A204.1 (cell line): Measurements from ENCODE around the gene CDC5L.

Source experiments
- FAIRE-seq: peaks from 2 replicates; lab custom pipeline; 2012; peaks lifted over from hg19 to GRCh38; lab: Jason Lieb, UNC

The CDC5L gene

DNA sequence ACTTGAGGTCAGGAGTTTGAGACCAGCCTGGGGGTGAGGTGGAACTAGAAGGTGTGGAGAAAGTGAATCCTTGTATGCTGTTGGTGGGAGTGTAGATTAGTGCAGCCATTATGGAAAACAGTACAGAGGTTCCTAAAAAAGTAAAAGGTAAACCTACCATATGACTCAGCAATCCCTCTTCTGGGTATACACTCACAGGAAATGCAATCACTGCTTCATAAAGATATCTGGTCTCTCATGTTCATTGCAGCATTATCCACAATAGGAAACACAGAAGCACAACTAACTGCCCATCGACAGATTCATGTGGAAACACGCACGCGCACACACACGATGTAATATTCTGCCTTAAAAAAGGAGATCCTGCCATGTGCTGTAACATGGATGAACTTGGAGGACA is 66.7 kb downstream of the CDC5L start:
- no peak for FAIRE-seq

DNA sequence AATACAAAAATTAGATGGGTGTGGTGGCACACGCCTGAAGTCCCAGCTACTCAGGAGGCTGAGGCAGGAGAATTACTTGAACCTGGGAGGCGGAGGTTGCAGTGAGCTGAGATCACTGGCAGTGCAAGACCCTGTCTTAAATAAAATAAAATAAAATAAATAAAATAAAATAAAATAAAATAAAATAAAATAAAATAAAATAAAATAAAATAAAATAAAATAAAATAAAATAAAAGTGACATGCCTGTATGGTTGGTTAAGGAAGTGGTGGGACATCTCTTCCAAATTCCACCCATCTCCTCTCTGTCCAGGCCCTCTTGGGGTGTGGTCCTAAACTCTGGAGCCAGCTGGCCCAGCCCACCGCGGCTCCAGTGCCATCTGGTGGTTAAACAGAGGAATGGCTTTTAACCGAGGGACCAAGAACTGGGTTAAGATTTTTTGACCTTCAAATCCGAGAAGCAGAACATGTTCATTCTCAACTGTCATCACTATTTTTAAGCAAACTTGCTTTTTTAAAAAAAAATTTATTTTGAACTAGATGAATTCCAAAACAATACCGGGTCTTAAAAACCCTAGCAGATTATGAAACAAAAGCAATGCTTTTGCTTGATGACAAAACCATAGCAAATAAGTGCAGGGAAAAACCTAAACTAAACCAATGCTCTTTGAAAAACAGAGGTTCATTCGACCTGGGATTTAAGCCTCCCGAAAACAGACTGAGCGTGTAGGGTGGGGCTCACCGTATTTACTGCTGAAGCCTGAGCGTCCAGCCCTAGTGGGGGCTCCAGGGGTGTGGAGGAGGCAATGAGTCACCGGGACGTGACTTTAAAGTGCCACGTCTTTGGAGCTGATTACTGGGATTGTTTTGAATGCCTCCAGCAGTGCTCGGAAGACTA is 68.8 kb downstream of the CDC5L start:
- no peak for FAIRE-seq

DNA sequence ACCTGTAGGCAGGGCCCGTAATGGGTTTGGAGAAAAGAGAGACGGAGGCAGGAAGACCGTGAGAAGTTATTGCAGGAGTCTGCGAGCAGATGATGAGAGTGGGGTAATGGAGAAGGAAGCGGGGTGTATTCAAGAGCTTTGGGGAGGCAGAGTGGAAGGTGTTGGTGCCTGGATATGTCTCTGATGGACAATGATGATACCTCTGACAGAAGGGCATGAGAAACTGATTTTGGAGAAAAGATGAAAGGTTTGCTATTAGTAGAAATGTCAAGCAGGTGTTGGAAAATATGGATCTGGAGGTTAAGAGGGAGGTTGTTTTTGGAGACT is 69.4 kb downstream of the CDC5L start:
- FAIRE-seq = no peak

DNA sequence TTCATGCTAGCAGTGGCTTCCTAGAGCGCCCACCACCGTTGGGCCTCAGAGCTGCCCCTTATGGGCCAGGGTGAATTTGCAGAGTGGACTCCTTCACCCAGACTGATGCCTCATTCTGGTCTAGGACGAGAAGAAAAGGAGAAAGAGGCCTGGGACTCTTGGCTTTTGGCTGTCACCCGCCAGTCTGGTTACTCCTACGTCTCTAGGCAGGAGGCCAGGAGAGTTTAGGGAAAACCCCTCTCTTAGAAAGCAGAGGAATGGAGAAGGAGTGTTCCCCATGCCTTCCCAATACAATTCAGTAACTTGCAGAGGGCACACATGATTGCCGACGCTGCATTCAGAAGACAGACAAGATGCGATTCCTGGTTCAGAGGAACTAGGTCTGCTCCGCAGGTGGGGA is 70.1 kb downstream of the CDC5L start:
- FAIRE-seq = no peak

DNA sequence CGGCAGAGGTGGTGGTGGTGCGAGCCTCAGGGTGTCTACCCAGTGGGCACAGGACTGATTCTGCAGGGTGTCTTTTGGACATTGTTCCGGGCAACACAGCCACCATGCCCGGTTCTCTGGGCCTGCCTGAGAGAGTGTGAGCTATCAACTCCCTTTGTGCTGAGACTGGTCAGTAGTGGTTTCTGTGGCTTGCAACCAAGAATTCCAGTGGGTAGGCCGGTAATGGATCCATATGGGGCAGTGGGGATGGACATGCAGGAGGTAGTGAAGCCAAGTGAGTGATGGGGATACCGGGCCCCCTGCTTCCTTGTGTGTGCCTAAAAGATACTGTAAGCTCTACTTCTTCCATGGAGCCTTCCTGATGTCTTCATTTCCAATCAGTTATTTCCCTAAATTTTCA is 71.0 kb downstream of the CDC5L start:
- no peak for FAIRE-seq

DNA sequence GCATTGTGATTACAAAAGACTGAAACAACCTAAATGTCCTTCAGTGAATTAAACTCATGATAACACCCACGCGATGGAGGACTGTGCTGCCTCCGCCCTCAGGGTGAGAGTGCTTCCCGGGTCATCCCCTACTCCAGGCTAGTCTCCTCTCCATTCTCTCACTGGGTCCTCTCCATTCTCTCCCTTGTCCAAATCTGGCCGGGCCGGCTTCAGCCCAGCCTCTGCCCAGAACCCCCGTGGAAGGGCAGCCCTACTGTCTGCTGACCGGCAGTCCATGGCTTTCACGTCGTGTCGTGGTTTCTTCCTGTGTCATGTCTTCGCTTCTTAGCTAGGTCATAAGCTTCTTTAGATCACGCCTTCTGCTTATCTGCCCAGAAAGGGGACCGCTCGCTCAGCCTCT is 74.8 kb downstream of the CDC5L start:
- FAIRE-seq = no peak

DNA sequence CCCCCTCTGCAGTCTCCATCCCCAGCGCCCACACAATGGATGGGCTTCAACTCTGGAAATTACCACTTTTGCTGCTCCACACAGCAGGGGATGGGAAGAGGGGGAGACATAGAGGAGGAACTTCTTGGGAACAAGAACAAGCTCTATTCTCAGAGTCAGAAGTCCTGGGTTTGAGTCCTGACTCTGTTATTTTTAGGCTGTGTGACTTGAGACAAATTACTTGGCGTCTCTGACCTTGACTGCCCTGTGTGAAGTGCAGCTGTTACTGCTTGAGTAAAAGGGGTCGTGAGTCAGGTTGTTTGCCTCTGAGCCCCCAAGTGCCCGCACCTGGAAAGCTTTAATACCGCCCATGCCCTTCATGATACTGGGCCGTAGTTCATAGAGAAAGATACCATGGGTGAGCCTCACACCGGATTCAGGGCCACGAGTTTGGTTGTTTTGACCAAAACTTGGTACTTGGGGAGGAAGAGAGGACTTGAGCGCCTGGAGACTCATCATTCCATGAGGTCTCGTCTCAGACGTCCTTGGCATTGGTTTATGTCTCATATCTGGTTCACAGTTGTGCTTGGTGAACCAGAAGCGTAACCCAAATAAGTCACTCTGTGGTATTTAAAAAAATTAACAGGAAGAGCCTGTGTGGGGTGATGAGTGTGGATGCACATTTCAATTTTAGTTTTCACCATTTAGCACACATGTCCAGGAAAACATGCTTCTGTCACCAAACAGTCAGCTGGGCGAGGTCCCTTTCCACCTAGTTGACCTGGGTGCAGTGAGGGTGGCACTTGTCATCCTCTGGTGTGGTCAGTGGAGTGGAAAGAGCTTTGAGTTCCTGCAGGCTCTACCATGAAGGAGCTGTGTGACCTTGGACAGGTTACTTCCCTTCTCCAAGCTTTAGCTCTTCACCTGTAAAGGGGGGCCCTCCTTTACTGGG is 75.6 kb downstream of the CDC5L start:
- no peak for FAIRE-seq

DNA sequence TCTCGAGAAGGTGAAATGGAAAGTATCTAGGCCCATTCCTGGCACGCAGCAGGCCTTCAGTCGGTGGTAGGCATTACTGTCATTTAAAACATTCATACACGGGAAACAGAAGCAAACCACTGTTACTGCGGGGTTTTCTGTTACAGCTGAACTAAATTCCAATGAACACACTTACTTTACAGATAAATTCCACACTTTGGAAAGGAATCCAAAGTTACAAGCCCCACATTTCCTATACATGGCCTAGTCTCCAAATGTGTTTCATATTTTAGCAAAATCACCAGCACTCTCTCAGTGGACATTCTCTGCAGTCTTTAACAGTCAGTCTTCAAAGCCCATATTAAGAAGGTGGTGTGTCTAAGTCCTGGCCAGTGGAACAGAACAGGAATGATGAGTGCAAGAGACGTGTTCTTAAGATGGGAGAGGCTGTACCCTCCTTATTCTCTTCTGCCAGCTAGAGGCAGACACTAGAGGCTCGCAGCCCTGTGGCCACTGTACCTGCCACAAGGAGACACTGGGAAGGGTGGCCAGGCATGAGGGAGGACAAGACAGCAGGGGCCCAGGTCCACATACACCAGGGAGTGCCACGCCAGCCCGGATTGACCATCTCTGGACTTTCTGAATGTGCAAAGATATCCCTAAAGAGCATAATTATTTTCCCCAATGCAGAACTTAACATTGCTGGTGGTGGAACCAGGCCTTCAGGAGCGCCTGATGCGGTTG is 76.4 kb downstream of the CDC5L start:
- FAIRE-seq = no peak

DNA sequence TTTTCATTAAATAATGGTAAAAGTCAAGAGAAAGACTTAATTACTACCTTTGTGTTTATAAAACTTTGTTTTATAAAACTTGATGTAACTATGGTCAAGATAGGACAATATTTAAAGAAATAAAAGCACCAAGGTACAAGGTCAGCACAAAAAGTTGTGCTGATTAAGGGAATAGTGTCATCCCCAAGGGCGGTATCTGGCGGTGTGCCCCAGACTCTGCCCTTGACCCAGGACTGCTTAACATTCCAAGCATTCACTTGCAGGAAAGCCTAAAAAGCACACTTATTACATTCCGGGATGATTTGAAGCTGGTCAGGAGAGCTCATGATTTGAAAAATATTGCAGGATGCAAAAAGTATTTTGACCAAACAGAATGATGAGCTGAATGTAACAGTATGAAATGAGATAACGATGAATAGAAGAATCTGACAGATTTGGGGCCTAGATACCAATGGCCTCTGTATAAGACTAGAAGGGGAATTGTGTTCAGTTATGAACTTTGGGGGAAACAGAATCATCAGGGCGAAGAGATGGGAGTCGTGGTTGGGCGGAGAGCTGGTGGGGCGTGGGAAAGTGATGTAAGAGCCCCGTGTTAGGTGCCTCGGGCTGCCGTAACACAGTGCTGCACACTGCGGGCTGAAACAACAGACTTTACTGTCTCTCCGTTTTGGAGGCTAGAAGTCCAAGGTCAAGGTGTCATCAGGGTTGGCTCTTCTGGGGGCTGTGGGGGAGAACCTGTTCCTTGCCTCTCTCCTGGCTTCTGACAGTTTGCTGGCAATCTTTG is 77.2 kb downstream of the CDC5L start:
- no peak for FAIRE-seq

DNA sequence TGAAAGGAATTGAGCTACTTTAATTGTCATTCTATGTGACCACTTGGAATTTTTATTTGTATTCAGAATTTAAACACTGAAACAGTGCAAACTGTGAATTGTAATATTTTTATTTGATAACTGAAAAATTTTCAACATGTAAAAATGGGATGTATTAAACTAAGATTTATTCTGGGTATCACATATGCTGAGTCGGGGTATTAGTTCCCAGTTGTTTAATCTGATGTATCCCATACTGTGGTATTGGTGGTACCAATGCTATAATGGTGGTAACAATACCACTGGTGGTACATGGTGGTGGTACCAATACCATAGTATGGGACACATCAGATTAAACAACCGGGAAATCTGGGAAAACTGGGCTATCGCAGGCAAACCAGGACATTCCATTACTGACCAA is 79.4 kb downstream of the CDC5L start:
- FAIRE-seq = no peak

DNA sequence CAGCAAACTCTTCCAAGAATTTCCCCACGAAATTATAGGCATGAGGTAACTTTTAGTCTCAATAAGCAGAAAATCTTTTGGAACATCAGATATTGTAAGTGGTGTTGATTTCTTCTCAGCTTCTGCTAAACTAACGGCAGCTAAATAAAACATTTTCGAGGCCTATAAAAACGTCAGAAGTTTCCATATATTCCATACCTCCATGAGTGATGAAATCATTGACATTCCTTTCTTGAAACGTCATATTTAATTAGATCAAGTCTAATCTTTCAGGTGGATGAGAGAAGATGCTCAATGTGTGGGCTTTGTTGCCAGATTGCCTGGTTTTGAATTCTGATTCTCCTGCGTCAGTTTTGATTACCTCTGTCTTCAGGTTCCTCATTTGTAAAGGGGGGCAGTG is 81.3 kb downstream of the CDC5L start:
- FAIRE-seq = no peak

DNA sequence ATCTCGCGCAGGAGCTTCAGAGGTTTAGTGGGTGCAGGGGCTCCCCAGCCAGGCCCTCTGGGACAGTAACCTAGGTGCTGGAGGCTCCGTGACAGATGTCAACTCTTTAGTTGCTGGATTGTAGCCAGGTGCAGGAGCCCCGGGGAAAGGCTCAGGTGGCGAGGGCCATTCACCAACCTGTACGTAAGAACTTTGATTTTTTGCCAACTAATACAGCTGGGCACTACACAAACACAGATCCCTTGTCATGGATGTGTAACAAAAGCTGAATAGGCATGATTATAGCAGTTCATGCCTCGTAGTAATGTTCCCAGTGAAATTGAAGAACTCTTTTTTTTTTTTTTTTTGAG is 82.6 kb downstream of the CDC5L start:
- FAIRE-seq = no peak

DNA sequence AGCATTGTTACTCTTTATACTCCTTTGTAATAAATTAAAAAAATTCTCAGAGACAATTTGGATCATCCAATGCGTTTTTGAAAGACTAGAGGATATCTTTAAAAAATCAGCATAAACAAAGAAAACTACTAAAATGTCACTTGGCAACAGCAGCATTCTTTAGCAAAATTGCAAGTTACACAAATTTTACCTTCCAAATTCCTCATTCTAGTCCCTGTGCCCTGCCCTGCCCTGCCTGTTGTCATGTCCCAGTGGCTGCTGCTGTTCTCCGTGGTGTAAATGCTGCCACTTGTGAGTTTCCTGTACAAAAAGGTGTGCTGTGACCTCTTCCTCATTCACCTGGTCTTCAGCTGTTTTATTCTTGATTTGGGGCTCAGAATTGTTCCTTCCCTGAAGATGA is 83.2 kb downstream of the CDC5L start:
- no peak for FAIRE-seq

DNA sequence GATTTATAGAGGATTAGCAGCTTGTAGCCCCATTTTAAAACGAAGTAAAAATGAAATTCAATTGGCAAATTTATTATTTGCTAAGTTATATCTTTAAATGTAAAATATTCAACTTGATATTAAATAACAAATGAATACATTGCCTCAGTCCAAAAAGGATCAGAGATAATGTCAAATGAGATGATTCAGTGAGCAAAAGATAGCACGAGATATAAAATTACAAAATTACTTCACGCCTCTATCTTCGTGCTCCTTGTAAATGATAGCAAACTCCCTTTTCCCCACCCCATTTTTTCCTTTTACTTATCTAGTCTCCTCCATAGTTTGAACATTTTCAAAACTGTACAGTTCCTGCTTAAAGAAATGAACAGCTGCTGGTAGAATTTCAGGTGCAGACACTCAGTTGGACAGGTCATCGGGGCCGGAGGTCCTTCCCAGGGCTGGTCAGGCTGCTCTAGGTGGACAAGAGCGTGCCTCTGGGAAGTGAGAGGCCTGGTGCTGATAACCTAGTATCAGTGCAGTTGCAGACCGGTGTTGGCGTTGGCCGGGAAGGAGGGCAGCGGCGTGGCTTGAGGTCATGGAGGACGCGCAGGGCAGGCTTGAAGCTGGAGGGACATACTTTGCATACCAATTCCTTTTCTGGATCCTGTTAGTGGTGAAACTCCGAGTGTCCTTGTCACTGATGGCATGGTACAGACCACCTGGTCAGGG is 83.9 kb downstream of the CDC5L start:
- FAIRE-seq = no peak

DNA sequence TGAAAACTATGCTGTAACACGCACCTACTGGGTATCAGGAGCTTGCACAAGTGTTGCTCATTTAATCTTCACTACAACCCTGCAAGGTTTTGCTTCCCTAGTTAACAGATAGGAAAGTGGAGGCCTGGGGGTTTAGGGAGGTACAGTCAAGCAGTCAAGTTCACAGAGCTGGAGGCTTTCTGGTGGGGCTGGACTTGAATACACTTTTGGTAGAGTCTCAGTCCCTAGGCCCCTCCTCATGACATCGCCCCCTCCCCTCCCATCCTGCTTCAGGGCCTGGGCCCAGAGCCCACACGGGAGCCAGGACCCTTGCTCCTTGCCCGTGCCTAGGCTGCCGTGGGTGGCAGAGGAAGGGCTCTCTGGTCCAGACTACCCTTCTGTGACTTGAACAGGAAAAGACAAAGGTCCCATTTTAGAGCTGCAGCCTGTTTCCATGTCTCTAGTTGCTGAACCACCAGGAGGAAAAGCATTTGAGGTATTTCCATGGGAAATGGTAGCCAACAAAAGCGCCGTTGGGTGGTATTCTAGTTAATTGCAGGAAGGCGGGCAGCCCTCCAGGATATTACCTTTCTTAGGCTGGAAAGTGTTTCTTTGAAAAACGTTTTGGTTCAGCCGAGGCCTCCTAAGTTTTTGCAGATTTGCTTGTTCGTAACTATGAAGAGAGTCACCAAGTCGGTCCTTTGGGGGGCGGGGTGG is 84.9 kb downstream of the CDC5L start:
- FAIRE-seq = no peak

DNA sequence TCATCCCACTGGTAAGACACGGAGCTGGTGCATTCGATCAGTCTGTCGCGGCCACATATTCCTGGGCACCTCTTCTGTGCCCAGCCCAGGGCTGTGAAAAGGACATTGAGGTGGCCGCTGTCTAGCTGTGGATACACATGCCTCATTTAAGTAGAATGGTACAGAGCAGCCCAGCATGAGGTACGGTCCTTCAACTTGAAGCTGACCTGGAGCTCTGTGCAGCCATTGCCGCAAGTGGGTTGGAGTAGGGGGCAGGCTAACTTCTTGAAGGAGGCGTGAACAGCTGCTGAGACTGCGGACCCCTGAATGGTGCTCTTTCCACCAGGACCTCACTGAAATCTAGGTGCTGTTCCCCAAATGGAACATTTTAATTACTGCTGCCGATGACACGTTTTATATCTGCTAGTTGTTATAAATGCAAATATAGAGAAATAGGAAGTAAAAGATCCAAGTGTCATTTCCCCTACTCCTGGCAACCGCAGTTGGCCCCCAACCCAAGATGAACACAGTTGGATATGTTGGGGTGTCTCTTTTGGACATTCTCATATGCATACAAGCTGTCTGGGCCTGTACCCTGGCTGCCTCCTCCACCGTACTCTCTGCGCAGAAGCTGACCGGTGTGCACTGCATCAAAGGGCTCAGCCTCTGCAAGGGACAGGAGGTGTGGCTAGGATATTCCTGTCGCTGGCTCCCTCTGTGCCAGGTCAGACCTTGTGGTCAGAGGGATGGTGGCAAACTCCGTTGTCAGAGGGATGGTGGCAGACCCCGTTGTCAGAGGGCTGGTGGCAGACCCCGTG is 86.1 kb downstream of the CDC5L start:
- no peak for FAIRE-seq

DNA sequence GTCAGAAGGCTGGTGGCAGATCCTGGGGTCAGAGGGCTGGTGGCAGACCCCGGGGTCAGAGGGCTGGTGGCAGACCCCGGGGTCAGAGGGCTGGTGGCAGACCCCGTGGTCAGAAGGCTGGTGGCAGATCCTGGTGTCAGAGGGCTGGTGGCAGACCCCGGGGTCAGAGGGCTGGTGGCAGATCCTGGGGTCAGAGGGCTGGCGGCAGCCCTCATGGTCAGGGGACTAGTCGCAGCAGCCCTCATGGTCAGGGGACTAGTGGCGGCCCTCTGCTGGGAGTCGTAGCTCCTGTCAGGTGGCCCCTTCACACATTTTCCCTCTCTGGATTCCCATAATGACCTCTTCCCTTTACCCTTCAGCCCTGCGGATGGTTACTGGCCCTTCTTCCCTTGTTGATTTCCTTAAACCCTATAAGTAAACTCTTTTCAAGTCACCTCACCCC is 86.7 kb downstream of the CDC5L start:
- FAIRE-seq = no peak

DNA sequence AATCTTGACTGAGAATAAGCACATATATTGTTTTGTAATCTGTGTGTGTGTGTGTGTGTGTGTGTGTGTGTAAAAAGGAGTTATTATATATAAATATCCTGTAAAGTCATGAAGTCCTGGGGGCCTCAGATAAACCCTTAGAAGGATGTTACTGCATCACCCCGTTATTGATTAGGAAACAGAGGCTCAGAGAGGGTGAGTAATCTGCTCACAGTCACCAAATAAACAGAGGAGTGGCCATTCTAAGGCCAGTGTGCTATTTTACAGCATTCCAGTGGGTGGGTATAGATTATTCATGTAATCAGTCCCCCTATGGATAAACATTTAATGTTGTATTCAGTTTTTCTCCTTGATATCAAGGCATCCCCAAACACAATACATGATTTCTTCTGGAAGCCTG is 87.1 kb downstream of the CDC5L start:
- no peak for FAIRE-seq

DNA sequence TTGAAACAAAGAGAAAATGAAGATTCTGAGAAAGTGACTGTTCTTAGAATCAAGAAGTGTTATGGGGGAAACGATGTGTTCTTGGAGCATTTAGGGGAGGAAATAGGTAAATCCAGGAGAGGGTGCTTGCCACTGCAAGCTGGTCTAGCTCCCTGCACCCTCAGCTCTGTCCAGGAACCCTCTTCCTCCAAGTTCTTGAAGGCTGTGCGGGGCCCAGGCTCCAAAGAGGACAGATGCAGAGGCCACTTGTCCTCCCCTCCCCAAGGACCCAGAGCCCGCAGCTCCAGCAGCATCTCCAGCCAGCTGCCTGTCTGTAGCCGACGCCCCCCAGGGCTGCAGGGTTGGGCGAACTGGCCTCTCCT is 87.9 kb downstream of the CDC5L start:
- FAIRE-seq = no peak
